H1 (cell line): Measurements from ENCODE around the gene ACTBL2. TPM values are rescaled to one million over a fixed set of nuclear protein-coding genes. Genes with fewer than 3 reads are reported as not detected.

Source experiments
- CTCF ChIA-PET: fragments of 300-600 bp; sonication (Branson Sonifier 250); formaldehyde crosslinking; loops from one replicate; lab custom pipeline; 2021; ENCODE audit not compliant: partially characterized antibody; lab: Charles Lee
- POLR2A ChIA-PET: fragments of 300-600 bp; sonication (Branson Sonifier 250); formaldehyde crosslinking; loops from one replicate; lab custom pipeline; 2021; ENCODE audit warnings: inconsistent platforms; ENCODE audit not compliant: partially characterized antibody; lab: Charles Lee
- DNase-seq, 2 experiments: peaks; one replicate each; pipeline versions ENCODE4 v3.0.0 to v3.0.0-alpha.2; 2010 to 2022; ENCODE audit warnings: low spot score in 2 of 2, low read depth in 1 of 2, mixed read lengths in 1 of 2
- FAIRE-seq: peaks from 2 replicates; lab custom pipeline; 2011; peaks lifted over from hg19 to GRCh38; lab: Jason Lieb, UNC
- H2AFZ ChIP-seq: 2 replicates; pipeline ENCODE4 v1.8.1; 2012; ENCODE audit warnings: low read length, inconsistent platforms
- H2AK5ac ChIP-seq: 2 replicates; pipeline ENCODE4 v1.6.1; 2013; ENCODE audit warnings: low read depth, low read length
- H2BK120ac ChIP-seq: replicated peaks from 2 replicates; pipeline ENCODE3; 2013; ENCODE audit warnings: low read depth, low read length, inconsistent platforms
- H2BK12ac ChIP-seq: 2 replicates; pipeline ENCODE4 v1.6.1; 2013; ENCODE audit warnings: low read depth, low read length
- H2BK15ac ChIP-seq: 2 replicates; pipeline ENCODE4 v1.6.1; 2013; ENCODE audit warnings: low read length
- H2BK20ac ChIP-seq: 2 replicates; pipeline ENCODE4 v1.6.1; 2013; ENCODE audit warnings: low read length
- H2BK5ac ChIP-seq: 2 replicates; pipeline ENCODE4 v1.6.1; 2013; ENCODE audit warnings: low read depth, low read length
- H3K14ac ChIP-seq: 2 replicates; pipeline ENCODE4 v1.6.1; 2013; ENCODE audit warnings: inconsistent platforms; ENCODE audit not compliant: insufficient read length
- H3K18ac ChIP-seq: 2 replicates; pipeline ENCODE4 v1.6.1; 2013; ENCODE audit warnings: low read length; ENCODE audit errors: extremely low read depth
- H3K23ac ChIP-seq: 2 replicates; pipeline ENCODE4 v1.6.1; 2013; ENCODE audit warnings: inconsistent platforms; ENCODE audit not compliant: insufficient read length
- H3K23me2 ChIP-seq: 2 replicates; pipeline ENCODE4 v1.6.1; 2013; ENCODE audit warnings: low read depth, low read length
- H3K27ac ChIP-seq: 2 replicates; pipeline ENCODE4 v1.6.1; 2011; ENCODE audit warnings: low read depth, low read length, inconsistent platforms
- H3K27me3 ChIP-seq, 4 experiments: replicated peaks in 1 of 4; 1 replicate in 1 of 4; 2 replicates in 3 of 4; pipeline versions ENCODE4 v1.6.1 to v1.8.1; 2011 to 2013; ENCODE audit warnings: low read length in 3 of 4, mild to moderate bottlenecking in 3 of 4, inconsistent platforms in 2 of 4, mixed read lengths in 2 of 4, moderate library complexity in 1 of 4; ENCODE audit not compliant: control insufficient read depth in 3 of 4, insufficient read depth in 3 of 4; ENCODE audit errors: extremely low read depth in 1 of 4
- H3K36me3 ChIP-seq, 4 experiments: 2 replicates each; pipeline versions ENCODE4 v1.6.1 to v1.8.1; 2011 to 2013; ENCODE audit warnings: mild to moderate bottlenecking in 4 of 4, low read length in 3 of 4, moderate library complexity in 2 of 4, control low read depth in 1 of 4, inconsistent platforms in 1 of 4; ENCODE audit not compliant: insufficient read depth in 4 of 4, control insufficient read depth in 2 of 4
- H3K4ac ChIP-seq: replicated peaks from 2 replicates; pipeline ENCODE3; 2013; ENCODE audit warnings: low read length, low read depth, mixed read lengths, inconsistent platforms; ENCODE audit not compliant: insufficient read length
- H3K4me1 ChIP-seq, 4 experiments: replicated peaks in 1 of 4; 1 replicate in 1 of 4; 2 replicates in 3 of 4; pipeline versions ENCODE4 v1.6.1 to v1.8.1; 2011 to 2013; ENCODE audit warnings: low read length in 3 of 4, inconsistent platforms in 2 of 4, mixed read lengths in 1 of 4; ENCODE audit not compliant: insufficient read depth in 4 of 4, control insufficient read depth in 3 of 4
- H3K4me2 ChIP-seq, 2 experiments: 2 replicates each; pipeline versions ENCODE4 v1.6.1 to v1.8.1; 2011 to 2013; ENCODE audit warnings: low read depth in 2 of 2, low read length in 2 of 2, control low read depth in 1 of 2, inconsistent platforms in 1 of 2, mild to moderate bottlenecking in 1 of 2; ENCODE audit not compliant: insufficient read depth in 1 of 2
- H3K4me3 ChIP-seq, 4 experiments: fragments of 200-600, 300-600 bp in 1 of 4; sonication (generic), shearing (Covaris generic), sonication (Bioruptor Twin) in 1 of 4; 2 replicates each; pipeline versions ENCODE4 v1.5.1 to v1.8.1; 2011 to 2016; ENCODE audit warnings: low read length in 4 of 4, low read depth in 3 of 4, control low read depth in 2 of 4, inconsistent platforms in 2 of 4, mild to moderate bottlenecking in 2 of 4, mixed read lengths in 1 of 4, moderate library complexity in 1 of 4; ENCODE audit not compliant: insufficient read depth in 2 of 4; ENCODE audit errors: extremely low read depth in 1 of 4
- H3K56ac ChIP-seq: replicated peaks from 2 replicates; pipeline ENCODE3; 2013; ENCODE audit warnings: low read depth, mild to moderate bottlenecking, mixed read lengths, low read length, inconsistent platforms; ENCODE audit not compliant: insufficient read length
- H3K79me1 ChIP-seq: 2 replicates; pipeline ENCODE4 v1.6.1; 2013; ENCODE audit warnings: low read depth, low read length, control low read depth
- H3K79me2 ChIP-seq, 2 experiments: 2 replicates each; pipeline versions ENCODE4 v1.6.1 to v1.8.1; 2012 to 2013; ENCODE audit warnings: low read length in 2 of 2, mild to moderate bottlenecking in 2 of 2, inconsistent platforms in 1 of 2; ENCODE audit not compliant: insufficient read depth in 2 of 2, control insufficient read depth in 1 of 2
- H3K9ac ChIP-seq, 4 experiments: replicated peaks in 1 of 4; 1 replicate in 1 of 4; 2 replicates in 3 of 4; pipeline versions ENCODE4 v1.6.1 to v1.8.1; 2011 to 2013; ENCODE audit warnings: low read depth in 3 of 4, low read length in 3 of 4, control low read depth in 2 of 4, mild to moderate bottlenecking in 2 of 4, moderate library complexity in 2 of 4, inconsistent platforms in 1 of 4; ENCODE audit errors: extremely low read depth in 1 of 4
- H3K9me3 ChIP-seq, 2 experiments: 2 replicates each; pipeline versions ENCODE4 v1.6.1 to v1.8.1; 2012 to 2013; ENCODE audit warnings: mild to moderate bottlenecking in 2 of 2, moderate library complexity in 2 of 2, control low read depth in 1 of 2, inconsistent platforms in 1 of 2, low read depth in 1 of 2, low read length in 1 of 2, mixed read lengths in 1 of 2; ENCODE audit not compliant: insufficient read depth in 2 of 2
- H4K20me1 ChIP-seq, 2 experiments: replicated peaks in 1 of 2; 2 replicates each; pipeline versions ENCODE3 to v1.8.1; 2011 to 2013; ENCODE audit warnings: inconsistent platforms in 2 of 2, low read length in 2 of 2, mild to moderate bottlenecking in 1 of 2; ENCODE audit not compliant: insufficient read depth in 2 of 2, control insufficient read depth in 1 of 2
- H4K5ac ChIP-seq: 2 replicates; pipeline ENCODE4 v1.6.1; 2013; ENCODE audit warnings: low read length, low read depth, mixed read lengths, inconsistent platforms; ENCODE audit not compliant: insufficient read length
- H4K8ac ChIP-seq: 2 replicates; pipeline ENCODE4 v1.8.0; 2013; ENCODE audit warnings: mild to moderate bottlenecking, moderate library complexity, low read length, inconsistent platforms; ENCODE audit not compliant: insufficient read depth; ENCODE audit errors: extremely low read depth
- H4K91ac ChIP-seq: replicated peaks from 2 replicates; pipeline ENCODE3; 2013; ENCODE audit warnings: low read length, mixed read lengths, inconsistent platforms; ENCODE audit not compliant: insufficient read length
- E2F6 ChIP-seq: IDR thresholded peaks from 2 replicates; pipeline ENCODE4 v1.6.1; 2012; ENCODE audit warnings: inconsistent platforms
- POLR2AphosphoS5 ChIP-seq: IDR thresholded peaks from 2 replicates; pipeline ENCODE4 v1.6.1; 2011; ENCODE audit warnings: low read depth, low read length
- YY1 ChIP-seq: IDR thresholded peaks from 2 replicates; pipeline ENCODE4 v1.6.1; 2011; ENCODE audit warnings: low read depth, mild to moderate bottlenecking, low read length
- WGBS, 2 experiments: shearing (Covaris generic) in 1 of 2; methylation state at CpG; one replicate each; pipeline versions ENCODE4 v1.1.6 to v1.1.7; 2013 to 2015; ENCODE audit warnings: low lambda C conversion rate in 2 of 2, mixed read lengths in 2 of 2, inconsistent platforms in 1 of 2, low coverage in 1 of 2, missing lambda C conversion rate in 1 of 2; ENCODE audit not compliant: insufficient replicate concordance in 2 of 2, insufficient coverage in 1 of 2, insufficient read length in 1 of 2; ENCODE audit errors: extremely low coverage in 1 of 2, missing lambda C conversion rate in 1 of 2; 5-methylcytosine and 5-hydroxymethylcytosine counted together
- polyA plus RNA-seq, 7 experiments: library from polyadenylated mRNA; depleted of rRNA in 3 of 7; stranded (reverse) in 5 of 7; unstranded in 2 of 7; fragments of >200 nt in 5 of 7; fragments of 200-250 nt in 2 of 7; gene quantifications; 1 replicate in 5 of 7; 2 replicates in 1 of 7; 4 replicates in 1 of 7; pipeline versions ENCODE4 v1.2.1 to v1.2.3, GENCODE V29; 2011 to 2013; ENCODE audit warnings: missing spikeins in 2 of 7, mixed read lengths in 2 of 7
- total RNA-seq: library from RNA; stranded (reverse); fragmentation: NEBNext Ultra II Directional; extraction: Animal tissue kit (Norgen Biotek cat#: 25700); gene quantifications from 2 replicates; pipeline ENCODE4 v1.2.1, GENCODE V29; 2021

ACTBL2 gene
- total and polyA plus RNA-seq, 2 of the 8 experiments (the other 6 are each of a cell fraction or from before 2014, with no cell fraction given): not detected

DNA sequence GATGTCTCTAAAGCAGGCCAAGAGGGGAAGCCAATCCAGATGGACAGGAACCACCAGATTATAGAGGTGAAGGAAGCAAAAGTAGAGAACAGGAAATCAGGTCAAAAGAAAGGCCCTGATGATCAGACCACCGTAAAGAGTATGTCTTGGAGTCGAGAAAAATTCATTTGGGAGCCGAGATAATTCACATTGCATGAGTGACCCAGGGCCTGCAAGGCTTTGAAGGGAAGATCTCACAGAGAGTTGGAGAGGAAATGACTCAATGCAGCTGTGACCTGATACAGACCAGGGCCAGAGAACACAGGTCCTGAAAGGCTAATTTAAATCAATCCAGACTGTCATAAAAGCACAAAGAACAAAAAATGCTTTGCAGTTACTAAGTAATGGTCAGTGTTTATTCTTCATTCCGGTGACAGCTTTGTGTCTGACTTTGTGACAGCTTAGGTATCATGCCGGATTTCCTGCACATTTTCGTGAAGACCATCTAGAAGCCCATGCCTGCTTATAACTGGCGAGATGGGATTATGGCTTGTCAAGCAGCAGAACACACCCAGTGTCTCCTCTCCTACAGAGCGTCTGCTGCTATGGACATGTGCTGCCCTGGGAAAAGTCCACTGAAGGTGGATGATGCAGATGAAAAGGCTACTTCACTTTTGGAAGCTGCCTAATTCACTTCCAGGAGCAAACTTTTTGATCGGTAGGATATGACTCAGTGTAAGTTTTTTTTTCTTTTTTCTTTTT is 5.8 kb upstream of the ACTBL2 start:
- no peak overlapping the region for H3K14ac ChIP-seq
- H2AK5ac ChIP-seq: no peak overlapping the region
- TF ChIP-seq YY1 (no peak), E2F6 (no peak), POLR2AphosphoS5 (no peak)
- H3K27ac ChIP-seq: no peak overlapping the region
- H2BK15ac ChIP-seq: no peak overlapping the region
- no peak overlapping the region for H4K91ac ChIP-seq
- no peak for DNase-seq
- no peak overlapping the region for H3K4me2 ChIP-seq
- CTCF ChIA-PET: no interaction called here
- POLR2A ChIA-PET: no interaction called here
- no peaks in the 10 kb centered on the region for H4K20me1 ChIP-seq
- no peak overlapping the region for H2BK12ac ChIP-seq
- no peak overlapping the region for H3K9ac ChIP-seq
- no peak overlapping the region for H2BK20ac ChIP-seq
- H3K23ac ChIP-seq: no peak overlapping the region
- H3K79me2 ChIP-seq: no peaks in the 10 kb centered on the region
- no peaks in the 10 kb centered on the region for H3K36me3 ChIP-seq
- no peaks in the 10 kb centered on the region for H3K23me2 ChIP-seq
- H3K4ac ChIP-seq: no peak overlapping the region
- no peak overlapping the region for H2AFZ ChIP-seq
- no peak overlapping the region for H4K5ac ChIP-seq
- FAIRE-seq: no peak
- H4K8ac ChIP-seq: no peak overlapping the region
- H3K79me1 ChIP-seq: no peaks in the 10 kb centered on the region
- H2BK5ac ChIP-seq: no peak overlapping the region
- no peaks in the 10 kb centered on the region for H3K9me3 ChIP-seq
- H2BK120ac ChIP-seq: no peak overlapping the region
- H3K27me3 ChIP-seq: no peaks in the 10 kb centered on the region
- no peak overlapping the region for H3K4me3 ChIP-seq
- no peak overlapping the region for H3K18ac ChIP-seq
- H3K56ac ChIP-seq: no peak overlapping the region
- 92% methylated on average over 9 of the region's 9 CpGs; no CpG with 5 or more reads in 1 of the 2 experiments for WGBS, 2 experiments
- H3K4me1 ChIP-seq: no peaks in the 10 kb centered on the region
